K562 (cell line): ENCODE results near the gene DNAJC11. TPM values are rescaled to one million over a fixed set of nuclear protein-coding genes. Genes with fewer than 3 reads are reported as not detected.

ENCODE experiments used
- ATAC-seq: fragments of 200-7000 bp; cut with Tn5 transposase; 3 replicates; pipeline ENCODE4 v1.9.1; 2020; ENCODE audit warnings: moderate library complexity
- BruUV-seq: library from RNA; stranded (reverse); fragments of 400-500 nt; replicated peaks from 2 replicates; lab custom pipeline; 2021; lab: Mats Ljungman, UMichigan
- CTCF ChIA-PET: fragments of 300-600 bp; formaldehyde crosslinking; extraction: SDS; loops from one replicate; lab custom pipeline; 2021; ENCODE audit warnings: low intra/inter-chr PET ratio; lab: Yijun Ruan, JAX
- POLR2A ChIA-PET: fragments of 300-600, 350-650 bp; sonication (Branson Sonifier 250); formaldehyde crosslinking; extraction: SDS; loops from one replicate; lab custom pipeline; 2021; ENCODE audit warnings: antibody characterized with exemption, inconsistent platforms; lab: Yijun Ruan, JAX
- DNase-seq, 4 experiments: peaks; one replicate each; pipeline versions ENCODE4 v3.0.0 to v3.0.0-alpha.2; 2011 to 2018; ENCODE audit warnings: low spot score in 3 of 4, mixed read lengths in 3 of 4; ENCODE audit errors: extremely low read depth in 1 of 4
- FAIRE-seq: peaks from 2 replicates; lab custom pipeline; 2011; peaks lifted over from hg19 to GRCh38; lab: Jason Lieb, UNC
- H2AFZ ChIP-seq: 2 replicates; pipeline ENCODE4 v1.6.0; 2011; ENCODE audit warnings: low read depth, low read length, control low read depth, inconsistent platforms
- H3K27ac ChIP-seq: fragments of 200-600 bp; 3 replicates; pipeline ENCODE4 v1.8.0; 2011; ENCODE audit warnings: low read depth, mild to moderate bottlenecking, control low read depth, inconsistent platforms, low read length, moderate library complexity, mixed read lengths; ENCODE audit errors: extremely low read depth
- H3K27me3 ChIP-seq, 2 experiments: fragments of 300-600 bp in 1 of 2; 2 replicates in 1 of 2; 3 replicates in 1 of 2; pipeline versions ENCODE4 v1.6.0 to v1.8.0; 2011; ENCODE audit warnings: inconsistent platforms in 2 of 2, low read length in 2 of 2, mild to moderate bottlenecking in 1 of 2, mixed read lengths in 1 of 2, moderate library complexity in 1 of 2; ENCODE audit not compliant: control insufficient read depth in 2 of 2, insufficient read depth in 2 of 2
- H3K36me3 ChIP-seq: fragments of 300-600 bp; 3 replicates; pipeline ENCODE4 v1.8.0; 2011; ENCODE audit warnings: mild to moderate bottlenecking, low read length, inconsistent platforms; ENCODE audit not compliant: control insufficient read depth, insufficient read depth
- H3K4me1 ChIP-seq, 2 experiments: fragments of 200-600 bp in 1 of 2; replicated peaks in 1 of 2; 2 replicates in 1 of 2; 3 replicates in 1 of 2; pipeline versions ENCODE4 v1.5.1 to v1.8.0; 2011; ENCODE audit warnings: inconsistent platforms in 2 of 2, low read length in 2 of 2, mild to moderate bottlenecking in 1 of 2, mixed read lengths in 1 of 2, moderate library complexity in 1 of 2; ENCODE audit not compliant: control insufficient read depth in 2 of 2, insufficient read depth in 2 of 2
- H3K4me2 ChIP-seq: 2 replicates; pipeline ENCODE4 v1.6.1; 2011; ENCODE audit warnings: low read length, control low read depth, inconsistent platforms, mixed read lengths; ENCODE audit not compliant: insufficient read depth
- H3K4me3 ChIP-seq: fragments of 200-600 bp; sonication (generic), shearing (Covaris generic); 2 replicates; pipeline ENCODE4 v1.5.1; 2016; ENCODE audit warnings: control low read depth, inconsistent platforms
- H3K79me2 ChIP-seq: fragments of 200-600 bp; 3 replicates; pipeline ENCODE4 v1.8.0; 2011; ENCODE audit warnings: low read length, inconsistent platforms; ENCODE audit not compliant: control insufficient read depth, insufficient read depth
- H3K9ac ChIP-seq, 2 experiments: 2 replicates each; pipeline versions ENCODE4 v1.6.0 to v1.6.1; 2011; ENCODE audit warnings: low read depth in 2 of 2, low read length in 2 of 2, control low read depth in 1 of 2, inconsistent platforms in 1 of 2, mild to moderate bottlenecking in 1 of 2, mixed read lengths in 1 of 2; ENCODE audit not compliant: insufficient read depth in 1 of 2
- H3K9me1 ChIP-seq: one replicate; pipeline ENCODE4 v1.6.0; 2011; ENCODE audit warnings: inconsistent platforms, mild to moderate bottlenecking, low read length, moderate library complexity; ENCODE audit not compliant: control insufficient read depth, insufficient read depth
- H3K9me3 ChIP-seq: replicated peaks from 2 replicates; pipeline ENCODE4 v1.5.1; 2011; ENCODE audit warnings: low read depth, low read length, inconsistent platforms; ENCODE audit not compliant: control insufficient read depth, insufficient read depth
- H4K20me1 ChIP-seq: replicated peaks from 2 replicates; pipeline ENCODE4 v1.6.1; 2011; ENCODE audit warnings: low read length, inconsistent platforms, mixed read lengths; ENCODE audit not compliant: control insufficient read depth, insufficient read depth
- BCLAF1 ChIP-seq, 2 experiments: fragments of 450-650 bp in 1 of 2; IDR thresholded peaks; 2 replicates each; pipeline ENCODE4 v1.6.1; 2011 to 2017; ENCODE audit warnings: low read depth in 2 of 2, antibody characterized with exemption in 1 of 2, borderline replicate concordance in 1 of 2, low read length in 1 of 2, mild to moderate bottlenecking in 1 of 2, mixed read lengths in 1 of 2; ENCODE audit not compliant: control insufficient read depth in 1 of 2
- CCNT2 ChIP-seq: IDR thresholded peaks from 2 replicates; pipeline ENCODE4 v1.6.1; 2011; ENCODE audit warnings: borderline replicate concordance, low read depth, mild to moderate bottlenecking, moderate library complexity, mixed read lengths, low read length; ENCODE audit not compliant: insufficient read length; ENCODE audit errors: extremely low read depth
- E2F6 ChIP-seq, 2 experiments: IDR thresholded peaks; 2 replicates each; pipeline ENCODE4 v1.6.1; 2011; ENCODE audit warnings: borderline replicate concordance in 1 of 2, control low read depth in 1 of 2, low read depth in 1 of 2, low read length in 1 of 2, mild to moderate bottlenecking in 1 of 2, mixed read lengths in 1 of 2, moderate library complexity in 1 of 2; ENCODE audit not compliant: insufficient read depth in 1 of 2, insufficient read length in 1 of 2, poor library complexity in 1 of 2, severe bottlenecking in 1 of 2; ENCODE audit errors: extremely low read depth in 1 of 2
- KLF6 ChIP-seq: fragments of 250-450 bp; sonication (Bioruptor Pico); IDR thresholded peaks from 2 replicates; pipeline ENCODE4 v1.4.0; 2020; ENCODE audit warnings: mild to moderate bottlenecking, moderate library complexity, borderline replicate concordance
- MED1 ChIP-seq: sonication (generic); formaldehyde crosslinking; IDR thresholded peaks from 2 replicates; pipeline ENCODE4 v1.8.1; 2023; ENCODE audit warnings: missing genetic modification reagents, borderline replicate concordance
- NCOA6 ChIP-seq: fragments of 450-650 bp; IDR thresholded peaks from 2 replicates; pipeline ENCODE4 v1.6.1; 2017; ENCODE audit warnings: mild to moderate bottlenecking
- NFE2 ChIP-seq: IDR thresholded peaks from 2 replicates; pipeline ENCODE4 v1.6.1; 2014; ENCODE audit warnings: antibody characterized with exemption, low read depth
- POLR2G ChIP-seq: fragments of 200-400 bp; formaldehyde crosslinking; IDR thresholded peaks from 2 replicates; pipeline ENCODE4 v1.6.1; 2017; ENCODE audit warnings: low read depth, mild to moderate bottlenecking, antibody characterized with exemption, low read length, moderate library complexity
- RBM14 ChIP-seq: fragments of 200-400 bp; formaldehyde crosslinking; IDR thresholded peaks from 2 replicates; pipeline ENCODE4 v1.6.1; 2018; ENCODE audit warnings: low read depth, mild to moderate bottlenecking, low read length, moderate library complexity, borderline replicate concordance; ENCODE audit not compliant: insufficient read depth
- SMAD3 ChIP-seq: fragments of 450-650 bp; formaldehyde crosslinking; conservative IDR thresholded peaks from 2 replicates; pipeline ENCODE4 v1.4.0; 2020; ENCODE audit warnings: mild to moderate bottlenecking
- SREBF1 ChIP-seq: fragments of 150-350 bp; IDR thresholded peaks from 2 replicates; pipeline ENCODE4 v1.6.1; 2014; ENCODE audit warnings: antibody characterized with exemption, low read depth, low read length, borderline replicate concordance
- TRIM28 ChIP-seq: fragments of 450-650 bp; IDR thresholded peaks from 2 replicates; pipeline ENCODE4 v1.6.1; 2017
- ZBTB33 ChIP-seq: sonication (generic); formaldehyde crosslinking; IDR thresholded peaks from 2 replicates; pipeline ENCODE4 v1.8.1; 2023; ENCODE audit warnings: mild to moderate bottlenecking, missing genetic modification reagents
- ZNF12 ChIP-seq: sonication (generic); formaldehyde crosslinking; IDR thresholded peaks from 2 replicates; pipeline ENCODE4 v1.4.0; 2020; ENCODE audit warnings: mild to moderate bottlenecking, missing genetic modification reagents
- ZNF347 ChIP-seq: fragments of 450-650 bp; formaldehyde crosslinking; IDR thresholded peaks from 2 replicates; pipeline ENCODE4 v1.4.0; 2020; ENCODE audit warnings: low read depth, mild to moderate bottlenecking, moderate library complexity
- WGBS: fragments of 100-300 bp; shearing (Covaris generic); methylation state at CpG from one replicate; pipeline ENCODE4 v1.1.6; 2016; ENCODE audit warnings: low coverage, mixed read lengths; ENCODE audit not compliant: insufficient coverage; ENCODE audit errors: missing lambda C conversion rate; 5-methylcytosine and 5-hydroxymethylcytosine counted together
- in situ Hi-C: fragments of 300-500 bp; cut with MboI; formaldehyde crosslinking; loops from 4 replicates; pipeline ENCODE4 v1.15.0; 2018; ENCODE audit warnings: inconsistent platforms, mixed read lengths
- intact Hi-C: fragments of 100-400 bp; cut with micrococcal nuclease; formaldehyde crosslinking; loops from 2 replicates; pipeline ENCODE4 v1.14.2; 2022
- polyA plus RNA-seq, 8 experiments: library from polyadenylated mRNA; depleted of rRNA in 4 of 8; stranded (reverse) in 5 of 8; unstranded in 3 of 8; fragments of >200 nt; fragmentation: Nextera tagmentation in 2 of 8; fragmentation: Illumina TruSeq in 1 of 8; extraction: Ambion mirVana in 2 of 8; extraction: Trizol in 1 of 8; gene quantifications; 2 replicates each; pipeline versions ENCODE4 v1.2.1 to v1.2.3, GENCODE V29; 2011 to 2014; ENCODE audit warnings: inconsistent platforms in 1 of 8, missing spikeins in 1 of 8
- total RNA-seq, 7 experiments: library from RNA; depleted of rRNA in 6 of 7; stranded (reverse); fragments of >200 nt in 6 of 7; fragmentation: Illumina TruSeq in 2 of 7; extraction: Trizol in 2 of 7; gene quantifications; 2 replicates each; pipeline versions ENCODE4 v1.2.1 to v1.2.3, GENCODE V29; 2011 to 2021; ENCODE audit warnings: low replicate concordance in 1 of 7

Gene DNAJC11
- total and polyA plus RNA-seq, 9 of the 15 experiments (the other 6 are each of a cell fraction or from before 2014, with no cell fraction given) = 14.1 to 123 (median 76.6) TPM

GRCh38 chr1:6745073-6745472 lies 43.5 kb upstream of the DNAJC11 start:
- H3K27ac ChIP-seq = no peak overlapping the region
- no peak overlapping the region for H3K4me3 ChIP-seq
- in situ Hi-C loops = no loop called here
- H3K9me3 ChIP-seq = no peaks in the 10 kb centered on the region
- no peaks in the 10 kb centered on the region for H3K79me2 ChIP-seq
- no peak overlapping the region for H3K9ac ChIP-seq
- no peak overlapping the region for H2AFZ ChIP-seq
- BruUV-seq = no TSS peak
- DNase-seq = no peak
- ChIA-PET POLR2A (interaction anchor here (0.7 to 1.0 kb wide), 2 partner anchors 264 to 324 kb away, joined by 3 to 4 read pairs; no protein-coding TSS in a partner anchor), CTCF (interaction anchor here (0.6 kb wide), 1 partner anchor 118 kb away, joined by 4 read pairs; no protein-coding TSS in a partner anchor)
- H3K9me1 ChIP-seq = no peaks in the 10 kb centered on the region
- no peak overlapping the region for H3K4me2 ChIP-seq
- H4K20me1 ChIP-seq = no peaks in the 10 kb centered on the region
- H3K27me3 ChIP-seq = peaks cover 14 to 42% of the 10 kb centered on the region in 2 experiments
- no peaks in the 10 kb centered on the region for H3K36me3 ChIP-seq
- WGBS = 36% methylated on average over 5 of the region's 5 CpGs
- H3K4me1 ChIP-seq = peaks cover 9 to 10% of the 10 kb centered on the region in 2 experiments; a peak in 4 of 5 replicates
- no peak for ATAC-seq
- no peak for FAIRE-seq
- intact Hi-C loops = no loop called here
- no peak for TF ChIP-seq BCLAF1 (IDR thresholded peaks at IDR 0.05; ENCODE audit: borderline replicate concordance in 1 of 2, control insufficient read depth in 1 of 2, low read depth in 2 of 2, low read length in 1 of 2)
- TF ChIP-seq ZNF347 (CRISPR knock-in tag) = no peak
- no peak for TF ChIP-seq SMAD3
- TF ChIP-seq NFE2 = no peak
- TF ChIP-seq E2F6 (IDR thresholded peaks at IDR 0.05; ENCODE audit: borderline replicate concordance in 1 of 2, extremely low read depth in 1 of 2, insufficient read depth in 1 of 2, insufficient read length in 1 of 2, low read depth in 1 of 2, low read length in 1 of 2, poor library complexity in 1 of 2, severe bottlenecking in 1 of 2) = no peak
- TF ChIP-seq ZBTB33 (CRISPR knock-in tag) = no peak
- TF ChIP-seq KLF6 = no peak
- no peak for TF ChIP-seq SREBF1
- TF ChIP-seq RBM14 = no peak
- no peak for TF ChIP-seq MED1 (CRISPR knock-in tag)
- TF ChIP-seq ZNF12 (CRISPR knock-in tag) = no peak
- TF ChIP-seq POLR2G = no peak
- no peak for TF ChIP-seq CCNT2
- TF ChIP-seq NCOA6 = no peak
- TF ChIP-seq TRIM28 = no peak
